Measurements from ENCODE around the gene DMRT1. TPM values are rescaled to one million over a fixed set of nuclear protein-coding genes. Genes with fewer than 3 reads are reported as not detected.

DMRT1 gene
- total RNA-seq, 1 donor from 2014 or later = not detected

DNA sequence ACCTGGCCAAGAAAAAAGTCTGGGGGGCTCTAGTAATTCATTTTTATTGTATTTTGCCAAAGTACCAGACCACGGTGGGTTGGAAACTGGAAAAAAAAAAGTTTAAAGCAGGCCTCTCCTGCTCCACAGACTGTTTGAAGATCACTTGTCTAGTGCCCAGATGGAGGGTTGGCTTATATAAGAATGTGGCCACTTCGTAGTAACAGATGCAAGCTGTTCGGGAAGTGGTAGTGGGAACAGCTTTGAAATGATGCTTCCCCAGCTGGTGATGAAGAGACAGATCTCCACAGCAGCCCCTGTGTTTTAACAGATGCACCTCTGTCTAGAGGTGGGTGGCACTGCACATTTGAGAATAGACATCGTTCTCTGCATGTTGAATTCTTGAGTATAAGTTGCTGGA, 80.7 kb downstream of the DMRT1 start:
- DNase-seq (ENCODE audit: low spot score, unreplicated experiment) = no peak
- no peak overlapping the region for H3K27ac Mint-ChIP-seq
- TF ChIP-seq, protein P1, sequence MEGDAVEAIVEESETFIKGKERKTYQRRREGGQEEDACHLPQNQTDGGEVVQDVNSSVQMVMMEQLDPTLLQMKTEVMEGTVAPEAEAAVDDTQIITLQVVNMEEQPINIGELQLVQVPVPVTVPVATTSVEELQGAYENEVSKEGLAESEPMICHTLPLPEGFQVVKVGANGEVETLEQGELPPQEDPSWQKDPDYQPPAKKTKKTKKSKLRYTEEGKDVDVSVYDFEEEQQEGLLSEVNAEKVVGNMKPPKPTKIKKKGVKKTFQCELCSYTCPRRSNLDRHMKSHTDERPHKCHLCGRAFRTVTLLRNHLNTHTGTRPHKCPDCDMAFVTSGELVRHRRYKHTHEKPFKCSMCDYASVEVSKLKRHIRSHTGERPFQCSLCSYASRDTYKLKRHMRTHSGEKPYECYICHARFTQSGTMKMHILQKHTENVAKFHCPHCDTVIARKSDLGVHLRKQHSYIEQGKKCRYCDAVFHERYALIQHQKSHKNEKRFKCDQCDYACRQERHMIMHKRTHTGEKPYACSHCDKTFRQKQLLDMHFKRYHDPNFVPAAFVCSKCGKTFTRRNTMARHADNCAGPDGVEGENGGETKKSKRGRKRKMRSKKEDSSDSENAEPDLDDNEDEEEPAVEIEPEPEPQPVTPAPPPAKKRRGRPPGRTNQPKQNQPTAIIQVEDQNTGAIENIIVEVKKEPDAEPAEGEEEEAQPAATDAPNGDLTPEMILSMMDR (IDR thresholded peaks at IDR 0.05; ENCODE audit: unreplicated experiment) = no peak
- H3K4me1 Mint-ChIP-seq (ENCODE audit: low read depth) = no peaks in the 10 kb centered on the region
- H3K27me3 Mint-ChIP-seq = peaks cover 23% of the 10 kb centered on the region
- no peak overlapping the region for H3K4me3 Mint-ChIP-seq (ENCODE audit: low read depth)
- no peaks in the 10 kb centered on the region for H3K36me3 Mint-ChIP-seq (ENCODE audit: insufficient read depth)
- no peaks in the 10 kb centered on the region for H3K9me3 Mint-ChIP-seq (ENCODE audit: low read depth)

DNA sequence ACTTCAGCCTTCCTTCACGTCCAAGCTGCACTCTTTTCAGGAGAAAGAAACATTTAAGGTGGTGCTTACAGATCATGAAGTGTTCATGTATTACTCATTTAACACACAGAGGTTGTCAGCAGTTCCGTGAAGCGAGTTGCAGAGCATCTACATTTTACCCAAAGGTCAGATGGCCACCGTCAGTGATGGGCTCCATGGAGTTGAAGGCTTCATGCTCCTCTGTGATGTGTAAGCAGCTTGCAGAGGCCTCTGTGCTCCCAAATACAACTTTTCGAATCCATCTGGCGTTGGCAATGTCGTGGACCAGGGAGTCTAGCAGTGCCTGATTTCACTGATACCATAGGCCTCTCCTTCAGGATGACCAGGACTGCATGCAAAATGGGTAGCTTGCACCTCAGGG, 81.2 kb downstream of the DMRT1 start:
- TF ChIP-seq, protein P1 (IDR thresholded peaks at IDR 0.05; ENCODE audit: unreplicated experiment) = no peak
- Mint-ChIP-seq H3K9me3 (ENCODE audit: low read depth) (no peaks in the 10 kb centered on the region), H3K4me3 (ENCODE audit: low read depth) (no peak overlapping the region), H3K4me1 (ENCODE audit: low read depth) (no peaks in the 10 kb centered on the region), H3K27me3 (peaks cover 20% of the 10 kb centered on the region), H3K27ac (no peak overlapping the region), H3K36me3 (ENCODE audit: insufficient read depth) (no peaks in the 10 kb centered on the region)
- DNase-seq (ENCODE audit: low spot score, unreplicated experiment) = no peak

DNA sequence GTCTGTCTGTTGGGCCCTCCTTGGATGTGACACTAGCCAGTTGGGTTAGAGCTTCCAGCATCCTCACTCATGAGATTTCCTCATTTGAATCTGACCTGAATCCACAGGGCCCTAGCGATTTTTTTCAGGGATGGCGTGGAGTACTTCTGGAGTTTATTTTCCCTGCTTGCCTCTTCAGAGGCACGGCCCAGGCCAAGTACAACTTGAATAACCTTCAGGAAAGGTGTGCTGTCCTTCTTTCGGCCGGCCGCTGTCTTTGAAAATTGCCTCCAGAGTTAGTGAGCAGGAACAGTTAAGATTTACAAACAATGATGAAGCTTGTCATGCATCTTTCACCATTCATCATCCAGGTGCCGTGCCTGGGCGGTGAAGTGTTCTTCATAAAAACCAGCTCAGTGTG, 85.5 kb downstream of the DMRT1 start:
- DNase-seq (ENCODE audit: low spot score, unreplicated experiment) = no peak
- H3K4me3 Mint-ChIP-seq (ENCODE audit: low read depth) = no peak overlapping the region
- no peak overlapping the region for H3K27ac Mint-ChIP-seq
- H3K27me3 Mint-ChIP-seq = peaks cover 22% of the 10 kb centered on the region
- no peaks in the 10 kb centered on the region for H3K36me3 Mint-ChIP-seq (ENCODE audit: insufficient read depth)
- no peaks in the 10 kb centered on the region for H3K9me3 Mint-ChIP-seq (ENCODE audit: low read depth)
- TF ChIP-seq, protein P1 (IDR thresholded peaks at IDR 0.05; ENCODE audit: unreplicated experiment) = no peak
- H3K4me1 Mint-ChIP-seq (ENCODE audit: low read depth) = no peaks in the 10 kb centered on the region

DNA sequence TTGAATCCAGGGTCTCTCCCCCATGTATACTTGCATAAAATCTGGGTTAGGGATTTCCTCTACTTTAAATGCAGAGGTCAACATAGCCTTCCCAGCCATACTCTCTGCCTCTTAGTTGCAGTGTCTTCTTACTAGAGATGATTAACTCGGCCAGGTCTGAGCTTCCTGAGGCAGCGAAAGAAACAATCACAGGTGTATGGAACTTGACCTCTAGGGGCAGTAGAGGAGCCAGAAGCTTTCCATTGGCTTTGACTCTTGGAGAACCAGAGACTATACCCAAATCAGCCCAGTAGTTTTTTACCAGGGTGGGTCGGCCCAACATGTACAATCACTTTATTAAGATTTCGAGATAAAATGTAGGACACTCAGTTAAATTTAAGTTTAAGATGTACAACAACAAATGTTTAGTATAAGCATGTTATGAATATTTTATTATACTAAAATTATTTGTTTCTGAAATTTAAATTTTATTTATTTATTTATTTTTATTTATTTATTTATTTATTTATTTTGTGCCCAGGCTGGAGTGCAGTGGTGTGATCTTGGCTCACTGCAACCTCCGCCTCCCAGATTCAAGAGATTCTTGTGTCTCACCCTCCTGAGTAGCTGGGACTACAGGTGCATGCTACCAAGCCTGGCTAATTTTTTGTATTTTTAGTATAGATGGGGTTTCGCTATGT, 87.0 kb downstream of the DMRT1 start:
- no peaks in the 10 kb centered on the region for H3K9me3 Mint-ChIP-seq (ENCODE audit: low read depth)
- TF ChIP-seq, protein P1 (IDR thresholded peaks at IDR 0.05; ENCODE audit: unreplicated experiment) = peak; percentile 70
- no peaks in the 10 kb centered on the region for H3K36me3 Mint-ChIP-seq (ENCODE audit: insufficient read depth)
- H3K4me1 Mint-ChIP-seq (ENCODE audit: low read depth) = no peaks in the 10 kb centered on the region
- H3K4me3 Mint-ChIP-seq (ENCODE audit: low read depth) = no peak overlapping the region
- peaks cover 16% of the 10 kb centered on the region for H3K27me3 Mint-ChIP-seq
- no peak overlapping the region for H3K27ac Mint-ChIP-seq
- DNase-seq (ENCODE audit: low spot score, unreplicated experiment) = peak; percentile 17

DNA sequence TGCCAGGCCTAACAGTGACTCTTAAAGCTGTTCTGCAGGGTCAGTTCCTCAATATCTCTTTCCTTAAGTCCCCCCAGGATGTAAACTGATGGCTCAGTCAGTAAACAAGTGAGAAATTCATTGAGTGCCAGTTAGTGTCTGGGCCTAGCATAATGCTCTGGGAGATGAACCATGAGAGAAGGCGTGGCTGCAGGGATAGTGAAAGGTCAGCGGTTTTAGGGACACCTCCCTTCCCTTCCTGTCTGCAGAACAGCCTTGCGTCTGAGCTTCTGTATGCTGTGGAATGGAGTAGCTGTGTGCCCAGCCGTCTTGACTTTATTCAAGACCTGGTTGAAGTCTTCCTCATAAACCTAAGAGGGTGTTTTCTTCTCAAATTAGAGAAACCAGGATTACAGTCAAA, 88.2 kb downstream of the DMRT1 start:
- TF ChIP-seq, protein P1 (IDR thresholded peaks at IDR 0.05; ENCODE audit: unreplicated experiment) = no peak
- H3K4me3 Mint-ChIP-seq (ENCODE audit: low read depth) = no peak overlapping the region
- no peak for DNase-seq (ENCODE audit: low spot score, unreplicated experiment)
- H3K27me3 Mint-ChIP-seq = peaks cover 20% of the 10 kb centered on the region
- no peaks in the 10 kb centered on the region for H3K36me3 Mint-ChIP-seq (ENCODE audit: insufficient read depth)
- H3K9me3 Mint-ChIP-seq (ENCODE audit: low read depth) = no peaks in the 10 kb centered on the region
- H3K4me1 Mint-ChIP-seq (ENCODE audit: low read depth) = no peaks in the 10 kb centered on the region
- no peak overlapping the region for H3K27ac Mint-ChIP-seq

Data from progenitor cell of endocrine pancreas (in vitro differentiated cells).